ACHN (cell line): ENCODE measurements around the gene SVIL.
A peak's percentile ranks its signal among the peaks of the same experiment; 100 is the strongest.
"Not testable (repeated sequence)": the region's sequence is repeated elsewhere in the genome, so short reads cannot be mapped to it uniquely, and the experiment has no call there.

Experiments used
- DNase-seq: peaks from one replicate; pipeline ENCODE4 v3.0.0-alpha.2; 2015
- in situ Hi-C: cut with HindIII; loops from 2 replicates; pipeline ENCODE4 v1.10.0; 2017; ENCODE audit warnings: low sequenced_read_pairs, low pct_ligation_motif_present, low pct_unique_long_range_greater_than_20kb

Gene SVIL

DNA sequence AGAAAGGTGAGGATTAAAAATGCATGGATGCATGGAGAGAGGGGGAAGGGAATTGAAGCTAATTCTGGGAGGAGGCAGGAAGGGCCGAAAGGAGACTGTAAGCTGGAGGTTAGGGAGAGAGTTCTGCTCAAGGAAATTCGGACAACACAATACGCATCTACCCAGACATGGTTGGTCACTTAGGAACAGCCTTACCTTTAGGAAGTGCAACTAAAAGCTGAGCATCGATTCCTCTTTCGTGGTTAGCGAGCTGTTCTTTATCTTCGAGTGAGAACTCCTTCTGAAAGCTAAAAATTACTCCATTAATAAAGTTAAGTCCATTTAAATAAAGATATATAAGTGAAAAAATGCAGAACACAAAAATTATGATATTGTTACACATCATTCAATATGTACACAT lies 71.8 kb downstream of the SVIL start:
- in situ Hi-C loops, DNase-seq: not testable (repeated sequence)

DNA sequence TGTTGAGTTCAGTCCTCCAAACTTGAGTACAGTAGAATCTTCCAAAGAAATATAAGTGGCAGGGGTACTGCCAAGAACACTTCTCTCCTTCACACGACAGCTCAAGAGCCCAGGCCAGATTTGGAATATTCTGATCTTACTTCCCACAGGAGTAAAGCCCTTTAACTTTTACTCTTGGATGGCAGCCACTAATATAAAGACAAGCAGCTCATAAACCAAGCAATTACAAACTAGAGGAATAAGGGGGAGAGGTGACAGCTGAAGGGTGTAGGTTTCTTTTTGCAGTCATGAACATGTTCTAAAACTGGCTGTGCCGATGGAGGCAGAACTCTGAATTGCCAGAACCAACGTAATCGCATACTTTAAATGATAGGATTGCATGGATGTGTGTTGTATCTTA lies 74.8 kb downstream of the SVIL start:
- in situ Hi-C loops: no loop called here
- no peak for DNase-seq

DNA sequence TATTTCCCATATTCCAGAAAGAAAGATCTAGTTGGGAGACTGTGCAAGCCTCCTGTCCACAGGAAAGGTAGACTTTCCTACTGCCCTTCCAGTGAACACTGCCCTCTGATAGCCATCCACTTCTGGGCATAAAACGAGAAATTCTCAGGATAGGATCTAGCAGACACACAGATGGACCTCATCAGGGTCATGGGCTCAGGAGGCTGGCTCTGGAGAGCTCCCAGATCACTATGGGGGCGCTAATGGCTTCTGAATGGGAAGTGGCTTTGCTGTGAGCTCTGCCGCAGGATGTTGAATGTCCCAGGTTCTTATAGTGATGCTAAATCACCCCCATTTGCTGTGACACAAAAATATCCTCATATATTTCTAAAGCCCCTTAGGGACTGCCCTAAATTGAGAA lies 77.1 kb downstream of the SVIL start:
- no peak for DNase-seq
- in situ Hi-C loops: no loop called here

DNA sequence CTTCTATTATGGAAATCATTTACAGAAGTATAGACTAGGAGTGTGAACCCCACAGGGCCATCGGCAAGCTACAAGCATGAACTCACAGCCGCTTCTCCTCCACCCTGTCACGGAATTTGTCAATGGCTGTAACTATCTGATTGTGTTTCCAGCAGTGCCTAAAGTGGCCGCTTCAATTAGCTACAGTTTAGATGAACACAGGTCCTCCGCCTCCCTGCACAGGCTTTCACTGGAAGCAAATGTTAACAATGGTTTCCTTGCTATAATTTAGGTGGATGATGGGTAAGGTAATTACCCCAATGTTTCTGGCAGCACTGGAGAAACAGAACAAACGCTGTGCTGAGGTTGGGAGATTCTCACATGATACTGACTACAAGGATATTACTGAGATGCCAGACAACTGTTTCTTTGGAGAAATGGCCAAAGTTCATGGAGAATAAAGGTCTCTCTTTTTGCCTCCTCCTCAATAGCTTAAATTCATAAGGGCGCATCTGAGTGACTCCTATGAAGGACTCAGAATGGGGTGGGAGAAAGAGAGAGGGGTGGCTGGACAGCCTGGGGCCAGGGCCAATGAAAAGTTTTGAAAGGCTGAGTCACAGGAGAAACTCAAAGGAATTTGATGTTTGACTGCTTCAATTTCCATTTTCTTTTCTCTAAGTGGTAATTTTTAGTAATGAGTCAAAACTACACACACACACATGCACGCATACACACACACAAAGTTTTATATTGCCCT lies 78.9 kb downstream of the SVIL start:
- in situ Hi-C loops: no loop called here
- no peak for DNase-seq

DNA sequence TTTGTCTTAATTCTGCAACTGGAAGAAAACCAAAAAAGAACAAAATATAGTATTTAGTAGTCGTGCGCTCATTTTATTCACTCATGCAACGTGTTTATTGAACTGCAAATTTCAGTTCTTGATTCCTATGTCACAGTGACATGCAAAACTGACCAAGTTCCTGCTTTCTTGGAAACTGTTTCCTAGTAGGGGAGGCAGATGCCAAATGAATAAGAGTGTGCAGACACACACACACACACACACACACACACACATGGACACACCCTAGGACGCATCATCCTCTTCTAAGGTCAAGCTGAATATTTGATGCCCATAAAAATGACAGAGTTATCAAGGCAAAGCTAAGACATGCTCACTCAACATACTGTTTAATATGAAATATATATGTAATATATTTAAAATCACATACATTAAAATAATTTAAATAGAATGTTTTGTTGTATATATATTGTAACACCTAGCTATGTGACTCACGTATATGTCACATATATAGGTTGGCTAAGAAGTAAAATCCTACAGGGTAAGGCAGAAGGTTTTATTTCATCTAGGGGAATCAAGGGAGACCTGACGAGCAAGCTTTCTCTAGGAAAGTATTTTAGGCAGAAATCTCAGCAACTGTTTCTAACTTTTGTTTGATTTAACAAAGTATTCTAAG lies 79.6 kb downstream of the SVIL start:
- in situ Hi-C loops: no loop called here
- DNase-seq: no peak

DNA sequence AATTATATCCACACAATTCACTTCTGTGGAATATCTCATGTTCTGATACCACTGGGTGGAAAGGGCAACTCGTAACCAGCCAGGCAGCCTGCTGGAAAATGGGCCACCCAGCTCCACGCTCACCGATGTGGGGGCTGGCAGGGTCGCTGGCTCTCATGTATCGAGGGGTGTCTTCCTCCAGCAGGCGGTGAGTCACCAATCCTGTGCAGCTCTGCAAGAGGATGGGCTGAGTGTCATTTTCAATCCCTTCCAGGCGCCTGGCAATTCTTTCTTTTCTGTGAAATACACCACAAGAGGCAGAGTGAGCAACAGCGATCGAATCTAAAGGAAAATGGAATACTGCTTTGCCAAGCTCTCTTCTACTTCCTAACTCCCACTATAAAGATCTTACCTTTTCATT lies 80.1 kb downstream of the SVIL start:
- no peak for DNase-seq
- in situ Hi-C loops: no loop called here

DNA sequence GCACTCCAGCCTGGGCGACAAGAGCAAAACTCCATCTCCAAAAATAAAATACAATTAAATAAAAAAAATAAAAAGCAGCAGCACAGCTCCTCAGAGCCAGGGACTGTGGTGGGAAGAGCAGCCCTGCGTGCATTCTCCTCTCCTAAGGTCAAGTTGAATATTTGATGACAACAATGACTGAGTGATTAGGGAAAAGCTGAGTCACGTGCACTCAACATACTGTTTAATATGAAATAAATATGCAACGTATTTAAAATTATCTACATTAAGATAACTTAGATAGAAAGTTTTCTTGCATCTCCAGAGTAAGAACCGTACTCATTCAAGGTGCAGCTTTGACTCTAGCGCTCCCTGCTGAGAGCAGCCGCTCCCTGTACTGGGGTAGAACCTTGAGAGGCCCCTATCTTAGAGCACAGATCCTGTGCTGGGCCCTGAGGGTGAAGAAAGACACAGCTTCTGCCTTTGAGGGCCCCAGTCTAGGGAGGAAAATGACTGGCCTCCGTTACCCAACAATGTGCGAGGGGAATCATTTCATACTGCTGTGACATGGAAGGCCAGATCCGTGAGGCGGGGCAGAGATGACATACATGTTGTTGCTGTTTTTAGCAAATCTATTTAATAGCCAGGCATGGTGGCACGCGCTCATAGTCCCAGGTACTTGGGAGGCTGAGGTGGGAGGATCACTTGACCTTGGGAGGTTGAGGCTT lies 81.1 kb downstream of the SVIL start:
- in situ Hi-C loops: no loop called here
- no peak for DNase-seq

DNA sequence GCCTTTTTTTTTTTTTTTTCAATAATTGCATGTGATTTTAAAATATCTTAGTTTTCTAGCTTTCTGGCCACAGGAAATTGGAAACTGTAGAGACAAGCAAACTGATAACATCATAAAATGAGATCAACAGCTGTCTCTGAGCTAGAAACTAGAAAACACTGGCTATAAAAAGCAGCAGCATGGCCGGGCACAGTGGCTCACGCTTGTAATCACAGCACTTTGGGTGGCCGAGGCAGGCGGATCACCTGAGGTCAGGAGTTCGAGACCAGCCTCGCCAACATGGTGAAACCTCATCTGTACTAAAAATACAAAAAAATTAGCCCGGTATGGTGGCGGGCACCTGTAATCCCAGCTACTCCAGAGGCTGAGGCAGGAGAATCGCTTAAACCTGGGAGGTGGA lies 81.7 kb downstream of the SVIL start:
- in situ Hi-C loops: not testable (repeated sequence)

DNA sequence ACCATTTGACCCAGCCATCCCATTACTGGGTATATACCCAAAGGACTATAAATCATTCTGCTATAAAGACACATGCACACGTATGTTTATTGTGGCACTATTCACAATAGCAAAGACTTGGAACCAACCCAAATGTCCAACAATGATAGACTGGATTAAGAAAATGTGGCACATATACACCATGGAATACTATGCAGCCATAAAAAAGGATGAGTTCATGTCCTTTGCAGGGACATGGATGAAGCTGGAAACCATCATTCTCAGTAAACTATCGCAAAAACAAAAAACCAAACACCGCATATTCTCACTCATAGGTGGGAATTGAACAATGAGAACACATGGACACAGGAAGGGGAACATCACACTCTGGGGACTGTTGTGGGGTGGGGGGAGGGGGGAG lies 85.3 kb downstream of the SVIL start:
- in situ Hi-C loops, DNase-seq: not testable (repeated sequence)

More for the DNA sequence above, 81.7 kb downstream of the SVIL start:
- DNase-seq: not testable (repeated sequence)

DNA sequence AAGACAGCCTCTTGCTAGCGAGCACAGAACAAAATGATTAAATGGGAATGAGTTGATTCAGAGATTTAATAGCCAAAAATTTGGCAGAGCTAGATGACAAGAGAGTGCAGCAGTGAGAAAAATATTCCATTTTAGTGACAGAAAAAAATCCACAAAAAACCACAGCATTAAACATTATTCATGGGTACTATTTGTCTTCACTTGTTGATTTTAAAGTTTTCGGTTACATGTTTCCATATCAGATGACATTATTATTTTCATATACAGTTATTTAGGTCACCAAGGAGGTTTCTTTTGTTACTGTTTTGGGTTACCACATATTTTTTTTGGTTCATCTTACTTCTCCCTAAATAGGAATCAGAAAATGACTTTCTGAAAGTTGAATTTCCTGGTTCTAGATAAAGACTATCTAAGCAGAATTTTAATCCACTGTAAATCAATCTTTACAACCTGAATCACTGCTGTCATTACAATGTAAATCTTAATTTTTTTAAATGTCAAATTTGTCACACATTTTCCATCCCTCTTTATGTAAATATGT lies 87.9 kb downstream of the SVIL start:
- no peak for DNase-seq
- in situ Hi-C loops: no loop called here

DNA sequence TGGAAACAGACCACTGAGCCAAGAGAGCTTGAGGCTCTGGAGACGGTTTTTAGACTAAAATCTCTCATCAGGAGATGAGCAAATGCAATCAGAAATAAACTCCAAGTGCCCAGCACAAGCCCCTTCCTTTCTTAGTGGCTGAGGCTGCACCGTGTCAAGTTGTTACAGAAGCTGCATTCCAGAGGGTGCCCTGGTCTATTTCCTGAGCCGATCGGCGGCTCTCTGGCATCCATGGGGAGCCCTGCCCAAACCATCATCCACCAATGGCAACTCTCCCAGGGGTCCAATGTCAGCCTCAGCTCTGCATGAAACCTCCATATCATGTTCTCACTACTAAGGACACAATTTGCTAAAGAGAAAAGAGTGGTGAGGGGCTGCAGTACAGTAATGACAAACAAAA lies 89.6 kb downstream of the SVIL start:
- in situ Hi-C loops: no loop called here

DNA sequence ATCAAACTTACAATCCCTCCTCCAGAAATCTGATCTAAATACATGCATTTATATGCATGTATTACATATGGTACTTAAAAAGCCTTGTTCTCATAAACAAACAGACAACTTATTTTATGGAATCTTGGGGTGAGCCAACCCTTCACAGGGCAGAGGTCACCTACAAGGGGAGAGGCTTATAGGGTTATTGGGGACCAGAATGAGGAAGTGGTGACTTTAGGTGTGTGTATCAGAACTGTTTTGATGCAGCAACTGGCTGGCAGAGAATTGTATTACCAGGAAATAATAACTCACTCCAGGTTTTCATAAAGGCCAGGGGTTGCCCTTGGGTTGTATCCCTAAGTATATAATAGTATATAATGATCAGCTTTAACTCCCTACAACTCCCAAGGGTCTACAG lies 91.1 kb downstream of the SVIL start:
- DNase-seq: no peak

More for the DNA sequence above, 89.6 kb downstream of the SVIL start:
- DNase-seq: no peak

DNA sequence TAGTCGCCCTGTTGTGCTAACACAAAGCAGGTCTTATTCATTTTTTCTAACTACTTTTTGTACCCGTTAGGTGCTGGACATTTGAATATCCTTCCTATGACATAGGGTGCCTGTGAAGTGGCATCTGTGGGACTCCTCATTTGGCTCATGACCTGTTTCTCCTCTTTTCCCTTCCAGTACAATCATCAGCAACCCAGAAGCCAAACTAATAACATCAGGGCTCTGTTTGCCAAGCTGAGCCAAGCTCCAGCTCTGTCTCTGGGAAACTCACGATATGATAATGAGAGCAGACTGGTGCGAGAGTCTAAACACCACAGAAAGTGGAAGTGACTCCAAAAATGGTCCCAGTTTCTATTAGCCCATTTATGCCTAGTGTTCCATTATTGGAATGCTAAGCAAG lies 92.0 kb downstream of the SVIL start:
- DNase-seq: no peak
- in situ Hi-C loops: no loop called here

More for the DNA sequence above, 91.1 kb downstream of the SVIL start:
- in situ Hi-C loops: no loop called here

DNA sequence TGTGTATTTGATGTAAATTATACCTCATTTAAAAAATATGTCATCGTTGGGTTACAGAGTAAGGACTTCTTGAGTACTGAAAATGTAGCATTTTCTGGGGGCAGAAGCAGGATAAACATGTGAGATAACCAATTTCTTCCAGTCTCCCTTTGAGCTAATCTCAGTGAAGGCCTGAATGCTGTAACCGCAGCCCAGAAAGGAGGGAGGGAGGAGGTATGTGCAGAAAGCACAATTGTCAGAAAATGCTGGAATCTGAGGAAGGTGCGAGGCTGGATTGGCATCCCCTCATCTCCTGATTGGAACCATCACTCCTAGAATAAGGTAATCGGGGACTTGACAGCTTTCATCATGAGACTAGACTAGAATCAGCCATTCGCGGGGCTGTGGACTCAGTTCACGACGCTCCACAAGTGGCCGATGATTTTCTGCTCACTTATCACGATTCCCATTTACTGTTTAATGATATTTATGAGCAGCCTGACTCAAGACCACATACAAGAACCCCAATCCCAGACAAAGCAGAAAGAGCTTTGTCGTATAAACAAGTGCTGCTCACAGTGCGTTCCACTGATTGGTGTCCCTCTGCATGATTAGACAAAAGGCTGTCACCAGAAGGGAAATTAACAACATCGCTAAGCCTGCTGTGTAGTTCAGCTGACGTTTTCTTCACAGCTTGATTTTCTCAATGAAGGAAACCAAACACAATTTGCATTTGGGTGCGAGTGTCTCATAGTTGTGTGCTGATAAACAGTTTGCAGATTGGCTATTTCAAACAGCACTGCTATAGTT lies 93.2 kb downstream of the SVIL start:
- in situ Hi-C loops: no loop called here
- DNase-seq: no peak

DNA sequence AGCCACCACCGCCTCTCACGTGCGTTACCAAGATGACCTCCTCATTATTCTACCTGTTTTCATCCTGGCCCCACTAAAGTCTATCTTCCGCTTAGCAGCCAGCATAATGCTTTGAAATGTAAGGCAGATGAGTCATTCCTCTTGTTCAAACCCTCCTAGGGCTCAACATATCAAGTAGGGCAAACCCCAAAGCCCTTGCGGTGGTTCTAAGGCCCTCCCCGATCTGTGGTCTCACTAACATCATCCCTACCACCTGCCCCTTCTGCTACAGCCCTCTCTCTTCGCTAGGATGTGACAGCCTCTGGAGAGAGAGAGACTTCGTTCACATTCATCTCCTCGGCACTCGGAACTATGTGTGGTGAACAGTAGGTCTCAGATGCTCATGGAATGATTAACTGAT lies 94.8 kb downstream of the SVIL start:
- DNase-seq: peak; percentile 15
- in situ Hi-C loops: no loop called here

DNA sequence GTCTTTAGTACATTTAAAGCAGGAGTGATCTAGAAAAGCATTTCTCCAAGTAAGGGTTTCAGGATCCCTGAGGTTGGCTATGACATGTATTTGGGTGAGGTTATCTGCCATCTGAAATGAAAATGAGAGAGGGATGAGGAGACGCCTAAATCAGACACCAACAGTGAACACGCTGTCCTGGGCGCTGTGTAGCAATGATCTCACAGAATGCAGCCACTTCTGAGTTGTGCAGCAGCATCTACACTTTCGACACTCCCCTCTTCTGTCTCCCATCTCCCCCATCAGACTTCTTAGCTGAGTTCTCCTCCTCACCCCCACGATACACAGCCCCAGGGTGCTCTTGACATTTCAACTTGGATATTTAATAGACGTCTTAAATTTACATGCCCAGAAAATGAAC lies 95.4 kb downstream of the SVIL start:
- in situ Hi-C loops: no loop called here
- no peak for DNase-seq

DNA sequence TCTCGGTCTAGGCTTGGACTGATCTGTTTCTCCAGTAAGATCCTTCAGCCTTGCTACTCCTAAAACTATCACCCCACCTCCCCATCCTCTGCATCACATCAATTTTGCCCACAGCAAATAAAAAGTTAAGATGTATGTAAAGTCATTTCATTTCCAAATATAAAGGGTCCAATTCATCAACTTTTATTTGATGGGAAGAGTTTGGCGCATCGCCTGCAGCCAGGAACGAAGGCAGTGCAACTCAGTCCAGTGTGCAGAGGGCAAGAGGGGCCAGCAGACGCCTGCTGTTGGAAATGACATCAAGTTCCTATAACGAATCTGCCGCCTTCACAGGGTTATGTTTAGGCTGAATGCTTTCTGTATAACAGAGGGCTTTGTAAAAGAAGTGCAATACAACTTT lies 97.0 kb downstream of the SVIL start:
- DNase-seq: no peak
- in situ Hi-C loops: no loop called here

DNA sequence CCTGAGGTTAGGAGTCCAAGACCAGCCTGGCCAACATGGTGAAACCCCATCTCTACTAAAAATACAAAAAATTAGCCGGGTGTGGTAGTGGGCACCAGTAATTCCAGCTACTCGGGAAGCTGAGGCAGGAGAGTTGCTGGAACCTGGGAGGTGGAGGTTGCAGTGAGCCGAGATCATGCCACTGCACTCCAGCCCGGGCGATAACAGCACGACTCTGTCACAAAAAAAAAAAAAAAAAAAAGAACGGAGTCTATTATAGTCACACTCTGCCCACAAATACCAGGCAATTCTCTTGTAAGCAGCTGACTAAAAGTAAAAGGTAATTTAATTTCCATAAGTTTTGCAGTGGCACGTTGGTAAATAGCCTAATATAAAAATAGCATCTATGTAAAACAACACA lies 98.1 kb downstream of the SVIL start:
- DNase-seq, in situ Hi-C loops: not testable (repeated sequence)
